ELR (cell line): ENCODE data around the gene SLC4A3.
A peak's percentile ranks its signal among the peaks of the same experiment; 100 is the strongest.

Source experiments
- DNase-seq: peaks from one replicate; pipeline ENCODE4 v3.0.0-alpha.2; 2015; ENCODE audit warnings: low read depth

Gene SLC4A3

GRCh38 chr2:219612577-219613286, 14.7 kb upstream of the SLC4A3 start:
- no peak for DNase-seq

DNA sequence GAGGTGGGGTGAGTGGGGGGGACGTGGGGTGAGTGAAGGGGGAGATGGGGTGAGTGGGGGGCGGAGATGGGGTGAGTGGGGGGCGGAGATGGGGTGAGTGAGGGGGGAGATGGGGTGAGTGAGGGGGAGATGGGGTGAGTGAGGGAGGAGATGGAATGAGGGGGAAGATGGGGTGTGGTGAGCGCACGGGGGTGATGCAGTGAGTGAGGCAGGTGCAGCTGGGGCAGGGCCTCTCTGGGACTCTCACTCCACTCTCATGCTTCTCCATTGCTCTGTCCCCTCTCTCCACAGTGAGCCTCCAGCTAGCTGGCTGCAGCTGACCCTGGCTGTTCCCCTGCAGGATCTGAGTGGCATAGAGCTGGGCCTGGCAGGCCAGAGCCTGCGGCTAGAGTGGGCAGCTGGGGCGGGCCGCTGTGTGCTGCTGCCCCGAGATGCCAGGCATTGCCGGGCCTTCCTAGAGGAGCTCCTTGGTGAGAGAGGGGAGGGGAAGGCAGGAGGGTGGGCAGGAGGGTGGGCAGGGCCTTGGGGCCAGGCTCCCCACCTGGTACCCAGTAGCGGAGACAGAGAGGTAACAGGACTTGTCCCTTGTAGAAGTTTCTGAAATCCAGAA, 13.9 kb upstream of the SLC4A3 start:
- DNase-seq: no peak

DNA sequence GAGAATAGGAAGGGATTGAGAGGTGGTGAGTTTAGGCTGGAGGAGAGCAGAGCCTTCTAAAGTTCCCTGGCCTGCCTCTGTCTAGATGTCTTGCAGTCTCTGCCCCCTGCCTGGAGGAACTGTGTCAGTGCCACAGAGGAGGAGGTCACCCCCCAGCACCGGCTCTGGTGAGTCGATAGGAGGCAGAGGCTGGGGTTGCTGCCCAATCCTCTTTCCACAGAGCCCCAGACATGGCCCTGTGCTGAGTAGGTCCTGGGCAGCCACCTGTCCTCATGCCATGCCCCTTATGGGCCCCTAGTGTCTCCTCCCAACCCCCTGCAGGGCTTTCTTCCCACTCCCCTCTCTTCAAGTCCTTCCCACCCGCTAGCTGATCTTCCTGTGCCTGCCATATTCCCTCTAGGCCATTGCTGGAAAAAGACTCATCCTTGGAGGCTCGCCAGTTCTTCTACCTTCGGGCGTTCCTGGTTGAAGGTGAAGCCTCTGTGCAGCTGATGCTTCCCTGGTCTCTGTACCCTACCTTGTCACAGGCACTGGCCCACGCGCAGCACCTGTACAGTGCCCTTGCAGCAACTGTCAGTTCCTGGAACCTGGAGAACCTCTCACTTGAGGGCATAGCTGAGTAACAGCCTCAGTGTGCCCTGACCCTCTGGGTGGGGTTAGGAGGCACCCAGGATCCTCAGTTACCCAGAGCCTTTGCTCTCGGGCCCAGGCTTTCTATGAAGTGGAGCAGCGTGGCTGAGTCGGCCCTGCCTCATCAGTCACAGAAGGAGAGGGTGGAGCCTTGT, 13.2 kb upstream of the SLC4A3 start:
- no peak for DNase-seq

GRCh38 chr2:219615036-219615435, 12.4 kb upstream of the SLC4A3 start:
- DNase-seq: no peak

DNA sequence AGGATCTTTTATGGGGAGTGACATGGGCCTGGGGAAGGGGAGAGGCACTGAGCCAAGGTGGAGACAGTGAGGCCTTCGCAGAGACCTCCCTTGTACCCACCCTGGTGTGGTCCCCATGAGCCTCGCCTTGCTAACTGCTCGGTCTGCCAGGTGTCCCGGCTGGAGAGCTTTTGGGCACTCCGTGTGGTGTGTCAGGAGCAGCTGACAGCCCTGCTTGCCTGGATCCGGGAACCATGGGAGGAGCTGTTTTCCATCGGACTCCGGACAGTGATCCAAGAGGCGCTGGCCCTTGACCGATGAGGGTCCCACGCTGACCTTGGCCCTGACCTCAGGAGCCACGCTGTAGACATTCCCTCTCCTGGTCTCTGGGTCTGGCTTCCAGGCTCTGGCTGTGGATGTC, 11.5 kb upstream of the SLC4A3 start:
- no peak for DNase-seq

GRCh38 chr2:219616550-219616949, 10.9 kb upstream of the SLC4A3 start:
- no peak for DNase-seq

- DNase-seq: no peak
Measured at GRCh38 chr2:219618733-219619122, 8.7 kb upstream of the SLC4A3 start.

DNA sequence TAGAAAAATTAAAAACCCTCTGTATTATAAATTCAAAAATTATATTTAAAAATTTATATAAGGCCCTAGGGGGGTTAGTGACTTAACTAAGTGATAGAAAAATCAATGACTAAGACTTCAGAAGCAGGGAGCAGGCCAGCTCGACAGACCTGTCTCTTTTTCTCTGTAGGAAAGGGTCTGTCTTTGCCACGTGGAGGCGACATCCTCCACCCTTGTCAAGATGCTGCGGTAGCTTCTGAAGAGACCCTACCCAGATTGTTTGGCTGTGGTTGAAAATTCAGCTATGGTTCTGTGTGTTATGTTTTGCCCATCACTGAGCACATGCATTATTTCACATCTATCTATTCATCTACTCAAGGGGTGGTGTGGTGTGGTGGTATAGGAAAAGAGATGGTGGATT, 8.2 kb upstream of the SLC4A3 start:
- DNase-seq: no peak

DNA sequence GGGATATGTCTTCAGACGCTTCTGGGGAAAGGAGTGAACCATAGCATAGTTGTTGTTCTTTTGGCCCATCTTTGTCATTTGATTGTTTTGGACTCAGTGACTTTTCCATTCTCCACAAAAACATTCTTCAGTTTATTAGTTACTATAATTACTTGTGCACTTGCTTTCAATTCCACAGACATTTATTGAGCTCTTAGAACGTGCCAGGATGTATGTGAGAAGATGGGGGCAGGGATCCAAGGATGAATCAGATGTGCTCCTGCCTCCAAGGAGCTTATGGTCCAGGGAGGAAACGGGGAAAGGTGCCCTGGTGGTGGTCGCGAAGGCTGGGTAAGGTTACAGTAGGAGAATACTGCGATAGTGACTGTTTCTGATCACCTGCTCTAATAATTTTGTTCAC, 6.9 kb upstream of the SLC4A3 start:
- DNase-seq: no peak

DNA sequence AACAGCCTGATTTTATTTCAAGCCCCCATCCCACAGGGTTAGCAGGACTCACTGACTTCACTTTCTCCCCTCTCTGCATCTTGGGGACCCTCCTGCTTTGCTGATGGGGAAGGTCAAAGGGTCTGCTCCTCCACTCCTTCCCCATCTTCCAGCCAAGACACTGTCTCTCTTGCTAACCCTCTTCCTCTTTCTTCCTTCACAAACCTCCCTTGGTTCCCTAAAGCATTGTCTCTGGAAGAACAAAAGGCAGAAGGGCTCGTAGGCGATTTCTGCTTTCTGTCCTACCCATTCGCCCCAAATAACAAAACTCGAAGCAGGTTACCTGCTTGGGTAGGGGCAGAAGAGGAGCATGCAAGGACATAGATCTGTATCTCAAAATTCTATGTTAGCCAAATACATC, 5.5 kb upstream of the SLC4A3 start:
- no peak for DNase-seq

DNA sequence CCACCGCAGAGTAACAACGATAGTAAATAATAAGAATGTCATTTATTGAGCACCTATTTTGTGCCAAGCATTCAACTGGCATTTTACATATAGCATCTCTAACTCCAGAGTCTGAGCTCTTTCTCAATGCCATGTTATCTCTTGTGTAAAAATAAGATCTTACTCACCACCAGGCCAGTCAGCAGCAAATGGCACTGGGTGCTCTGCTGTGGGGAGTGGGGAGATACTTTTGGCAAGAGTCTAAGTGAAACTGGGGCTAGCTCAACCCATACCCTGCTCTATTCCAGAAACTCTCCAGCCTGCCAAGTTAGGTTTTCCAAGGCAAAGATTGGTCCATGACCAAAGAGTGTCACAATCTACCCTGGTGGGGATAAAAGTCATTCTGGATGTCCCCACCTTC, 5.0 kb upstream of the SLC4A3 start:
- no peak for DNase-seq

DNA sequence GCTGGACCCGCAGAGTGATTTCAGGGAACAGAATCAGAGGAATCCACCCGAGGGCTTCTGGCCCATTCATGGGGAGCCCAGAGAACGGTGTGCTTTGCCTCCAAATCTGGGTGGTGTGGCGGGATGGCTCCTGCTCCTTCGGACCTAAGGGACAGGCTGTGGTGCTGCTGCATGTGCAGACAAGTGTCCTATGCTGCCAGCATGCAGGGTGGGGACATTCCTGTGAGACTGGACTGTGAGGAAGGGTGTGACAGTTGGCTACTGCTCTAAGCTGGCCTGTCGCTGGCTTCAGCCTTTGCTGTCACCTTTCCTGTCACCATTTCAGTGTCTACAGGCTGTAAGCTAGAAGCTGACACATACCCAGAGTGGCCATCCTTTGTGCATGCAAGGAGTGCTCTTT, 2.9 kb upstream of the SLC4A3 start:
- no peak for DNase-seq

DNA sequence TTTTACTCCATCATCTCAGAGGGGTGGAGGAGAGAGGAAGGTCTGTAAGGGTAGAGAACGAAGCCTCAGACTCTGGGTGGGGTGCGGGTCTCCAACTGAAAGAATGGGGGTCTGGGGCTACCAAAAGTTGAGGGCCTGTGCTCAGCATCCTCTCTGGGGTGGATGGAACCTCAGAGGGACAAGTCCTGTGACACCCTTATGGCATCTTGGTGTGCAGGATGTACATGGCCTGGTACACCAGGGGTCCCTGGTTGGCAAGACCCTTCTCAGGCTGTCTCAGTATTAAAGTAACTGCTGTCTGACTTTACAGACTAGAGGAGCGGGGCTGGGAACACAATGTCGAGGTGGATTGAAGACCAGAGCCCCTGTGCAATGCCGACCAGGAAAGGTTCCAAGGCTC, 2.3 kb upstream of the SLC4A3 start:
- DNase-seq: no peak

- no peak for DNase-seq
Measured at GRCh38 chr2:219626540-219626939, 890 bp upstream of the SLC4A3 start.

DNA sequence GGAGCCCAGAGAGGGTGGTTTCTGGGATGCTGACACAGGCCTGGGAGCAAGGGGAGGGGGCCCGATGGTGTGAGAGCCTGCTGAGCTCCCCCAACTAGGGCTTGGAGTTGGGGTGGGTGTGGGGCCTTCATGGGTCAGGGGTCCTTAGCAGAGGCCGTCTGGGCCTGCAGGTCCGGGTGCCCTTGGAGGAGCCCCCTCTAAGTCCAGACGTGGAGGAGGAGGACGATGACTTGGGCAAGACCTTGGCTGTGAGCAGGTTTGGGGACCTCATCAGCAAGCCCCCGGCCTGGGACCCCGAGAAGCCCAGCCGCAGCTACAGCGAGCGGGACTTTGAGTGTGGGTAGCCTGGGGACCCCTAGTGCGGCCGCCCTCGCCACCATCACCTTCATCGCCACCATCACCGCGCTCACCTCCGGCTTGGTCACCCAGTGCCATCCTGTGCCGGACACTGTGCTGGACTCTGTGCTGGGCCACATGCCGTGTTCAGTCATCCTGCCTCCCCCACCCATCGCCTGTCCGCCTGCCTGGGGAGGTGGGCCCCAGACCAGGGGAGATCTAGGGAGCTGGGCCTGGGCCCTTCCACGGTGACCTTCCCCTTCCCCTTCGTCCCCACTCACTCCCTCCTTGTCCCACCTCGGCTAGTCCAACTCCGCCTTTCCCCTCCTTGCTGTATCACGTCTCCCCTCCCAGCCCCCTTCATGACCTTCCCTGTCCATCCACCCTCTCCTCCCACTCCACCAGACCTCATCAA, 980 bp downstream of the SLC4A3 start:
- no peak for DNase-seq

DNA sequence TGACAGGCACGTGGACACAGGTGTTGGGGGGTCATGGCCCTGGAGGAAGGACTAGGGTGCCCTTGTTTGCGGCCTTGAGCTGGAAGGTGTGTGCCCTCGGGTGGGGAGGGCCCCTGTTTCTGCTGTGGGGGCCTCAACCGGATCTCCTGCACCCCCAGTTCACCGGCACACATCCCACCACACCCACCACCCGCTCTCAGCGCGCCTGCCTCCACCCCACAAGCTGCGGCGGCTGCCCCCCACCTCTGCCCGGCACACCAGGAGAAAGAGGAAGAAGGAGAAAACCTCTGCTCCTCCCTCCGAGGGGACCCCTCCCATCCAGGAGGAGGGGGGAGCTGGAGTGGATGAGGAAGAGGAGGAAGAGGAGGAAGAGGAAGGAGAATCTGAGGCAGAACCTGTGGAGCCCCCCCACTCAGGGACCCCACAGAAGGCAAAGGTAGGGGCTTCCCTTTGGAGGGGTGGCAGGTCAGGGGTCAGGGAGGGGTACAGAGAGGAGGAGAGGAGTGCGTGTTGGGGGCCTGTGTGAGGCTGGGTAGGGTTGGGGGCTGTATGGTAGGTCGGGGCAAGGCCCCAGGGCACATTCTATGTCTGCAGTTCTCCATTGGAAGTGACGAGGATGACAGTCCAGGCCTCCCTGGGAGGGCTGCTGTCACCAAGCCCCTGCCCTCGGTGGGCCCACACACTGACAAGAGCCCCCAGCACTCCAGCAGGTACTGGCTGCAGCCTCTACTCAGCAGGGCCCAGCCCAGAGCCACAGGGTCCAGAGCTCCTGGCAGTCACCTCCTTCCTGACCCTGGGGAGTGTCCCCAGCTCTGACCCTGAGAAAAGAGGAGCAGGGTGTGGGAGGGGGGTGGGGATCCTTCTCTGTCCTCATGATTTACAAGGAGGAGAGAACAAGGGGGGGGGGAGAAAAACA, 1.8 kb downstream of the SLC4A3 start:
- DNase-seq: no peak

GRCh38 chr2:219629976-219630695, 2.7 kb downstream of the SLC4A3 start:
- peak; percentile 55 for DNase-seq

GRCh38 chr2:219630770-219631405, 3.5 kb downstream of the SLC4A3 start:
- DNase-seq: no peak

GRCh38 chr2:219631406-219631891, 4.0 kb downstream of the SLC4A3 start:
- no peak for DNase-seq
